ENCODE data around the gene VEGFA.

The VEGFA gene

GRCh38 chr6:43788301-43788700, 18.3 kb downstream of the VEGFA start:
- no peak for DNase-seq

GRCh38 chr6:43789447-43789846, 19.4 kb downstream of the VEGFA start:
- DNase-seq: no peak

- no peak for DNase-seq
Measured at GRCh38 chr6:43790031-43790430, 20.0 kb downstream of the VEGFA start.

- no peak for DNase-seq
Measured at GRCh38 chr6:43791745-43792422, 21.9 kb downstream of the VEGFA start.

GRCh38 chr6:43793154-43793874, 23.3 kb downstream of the VEGFA start:
- DNase-seq: no peak

GRCh38 chr6:43793875-43794242, 23.8 kb downstream of the VEGFA start:
- no peak for DNase-seq

GRCh38 chr6:43795421-43795820, 25.4 kb downstream of the VEGFA start:
- no peak for DNase-seq

GRCh38 chr6:43796168-43796567, 26.2 kb downstream of the VEGFA start:
- DNase-seq: no peak

GRCh38 chr6:43796903-43797890, 27.2 kb downstream of the VEGFA start:
- no peak for DNase-seq

GRCh38 chr6:43797919-43798318, 27.9 kb downstream of the VEGFA start:
- DNase-seq: no peak

- DNase-seq: no peak
Measured at GRCh38 chr6:43798688-43799444, 28.9 kb downstream of the VEGFA start.

- DNase-seq: no peak
Measured at GRCh38 chr6:43799551-43800297, 29.7 kb downstream of the VEGFA start.

GRCh38 chr6:43800298-43800623, 30.2 kb downstream of the VEGFA start:
- no peak for DNase-seq

GRCh38 chr6:43800746-43801494, 30.9 kb downstream of the VEGFA start:
- no peak for DNase-seq

- DNase-seq: no peak
Measured at GRCh38 chr6:43801495-43802181, 31.6 kb downstream of the VEGFA start.

GRCh38 chr6:43803055-43803782, 33.2 kb downstream of the VEGFA start:
- no peak for DNase-seq

GRCh38 chr6:43803783-43804549, 34.0 kb downstream of the VEGFA start:
- DNase-seq: no peak

GRCh38 chr6:43804550-43805223, 34.7 kb downstream of the VEGFA start:
- no peak for DNase-seq

GRCh38 chr6:43805699-43806042, 35.7 kb downstream of the VEGFA start:
- DNase-seq: no peak

All from activated CD8-positive, alpha-beta memory T cell treated with anti-CD3 and anti-CD28 coated beads for 24 hours (primary cell).